Upper lobe of left lung (tissue), 6 donors: ENCODE measurements around the gene IGSF21. TPM values are rescaled to one million over a fixed set of nuclear protein-coding genes. Genes with fewer than 3 reads are reported as not detected.
"Not testable (repeated sequence)": the region's sequence is repeated elsewhere in the genome, so short reads cannot be mapped to it uniquely, and the experiment has no call there.

Source experiments
- ATAC-seq, 2 donors: fragments of 200-7000 bp; cut with Tn5 transposase; one replicate each; pipeline ENCODE4 v1.9.1; 2022; ENCODE audit warnings: mild to moderate bottlenecking in 2 of 2, moderate library complexity in 2 of 2; ENCODE audit not compliant: low FRiP score in 2 of 2
- DNase-seq, 2 donors: peaks; one replicate each; pipeline ENCODE4 v3.0.0-alpha.2; 2019 to 2020
- H3K27ac ChIP-seq, 4 donors: fragments of 200-600 bp; sonication (generic); one replicate each; pipeline ENCODE4 v1.5.1; 2016 to 2019
- H3K27me3 ChIP-seq, 4 donors: fragments of 200-600 bp; sonication (generic); one replicate each; pipeline ENCODE4 v1.5.1; 2017 to 2019
- H3K36me3 ChIP-seq, 4 donors: fragments of 200-600 bp; sonication (generic); one replicate each; pipeline ENCODE4 v1.5.1; 2016 to 2019
- H3K4me1 ChIP-seq, 4 donors: fragments of 200-600 bp; sonication (generic); one replicate each; pipeline ENCODE4 v1.5.1; 2018 to 2019
- H3K4me3 ChIP-seq, 4 donors: fragments of 200-600 bp; sonication (generic); one replicate each; pipeline ENCODE4 v1.5.1; 2017 to 2019; ENCODE audit warnings: mild to moderate bottlenecking in 2 of 4, moderate library complexity in 1 of 4
- H3K9me3 ChIP-seq, 4 donors: fragments of 200-600 bp; sonication (generic); one replicate each; pipeline ENCODE4 v1.5.1; 2018 to 2019
- CTCF ChIP-seq, 6 experiments: fragments of 450-650 bp in 4 of 6; fragments of 200-600 bp in 2 of 6; sonication (generic) in 2 of 6; IDR thresholded peaks; one replicate each; pipeline ENCODE4 v1.5.1; 2016 to 2019; ENCODE audit warnings: antibody characterized with exemption in 6 of 6
- EP300 ChIP-seq, 4 donors: sonication (generic); formaldehyde crosslinking; IDR thresholded peaks; one replicate each; pipeline ENCODE4 v1.5.1; 2017; ENCODE audit warnings: antibody characterized with exemption in 4 of 4, control low read depth in 2 of 4
- POLR2A ChIP-seq, 4 donors: fragments of 450-650 bp; IDR thresholded peaks; one replicate each; pipeline ENCODE4 v1.5.1; 2016 to 2017; ENCODE audit warnings: antibody characterized with exemption in 4 of 4, mild to moderate bottlenecking in 2 of 4
- POLR2AphosphoS5 ChIP-seq, 2 donors: sonication (generic); formaldehyde crosslinking; IDR thresholded peaks; one replicate each; pipeline ENCODE4 v1.5.1; 2017; ENCODE audit warnings: antibody characterized with exemption in 2 of 2
- WGBS, 2 donors: methylation state at CpG; one replicate each; pipeline ENCODE4 v1.1.5; 2017 to 2018; 5-methylcytosine and 5-hydroxymethylcytosine counted together
- total RNA-seq, 6 donors: library from RNA; depleted of rRNA in 4 of 6; stranded (reverse); fragments of >200 nt in 4 of 6; gene quantifications; one replicate each; pipeline versions ENCODE4 v1.1.0 to v1.2.1, GENCODE V29; 2016 to 2021
- donor health status: DM: no; HTN: no; CAD: no; lungs with moderate emphysema.
- donor health status: DM: no; HTN: yes; CAD: no; lungs with severe emphysema.

The IGSF21 gene
- total RNA-seq, 6 donors from 2014 or later: 1.1 to 2.9 (median 2.0) TPM; not detected in 1

- ATAC-seq: no peak
- H3K9me3 ChIP-seq: no peaks in the 10 kb centered on the region
- no peaks in the 10 kb centered on the region for H3K27me3 ChIP-seq
- no peaks in the 10 kb centered on the region for H3K36me3 ChIP-seq
- no peak overlapping the region for H3K27ac ChIP-seq
- H3K4me1 ChIP-seq: no peaks in the 10 kb centered on the region
- WGBS, 2 donors: 68 to 72% methylated on average over 3 to 9 of the region's 9 CpGs
- DNase-seq: no peak
- TF ChIP-seq EP300 (IDR thresholded peaks at IDR 0.05) (no peak), POLR2A (IDR thresholded peaks at IDR 0.05) (no peak)
- no peak overlapping the region for H3K4me3 ChIP-seq
These were observed 254.6 kb downstream of the IGSF21 start for GRCh38 chr1:18362150-18362549.

GRCh38 chr1:18363436-18363835 lies 255.8 kb downstream of the IGSF21 start:
- Histone ChIP-seq H3K9me3 (no peaks in the 10 kb centered on the region), H3K4me3 (no peak overlapping the region), H3K4me1 (no peaks in the 10 kb centered on the region), H3K36me3 (no peaks in the 10 kb centered on the region), H3K27ac (no peak overlapping the region), H3K27me3 (no peaks in the 10 kb centered on the region)
- TF ChIP-seq CTCF (IDR thresholded peaks at IDR 0.05) (no peak), POLR2A (IDR thresholded peaks at IDR 0.05) (no peak), EP300 (IDR thresholded peaks at IDR 0.05) (no peak), POLR2AphosphoS5 (IDR thresholded peaks at IDR 0.05) (no peak)
- 86 to 87% methylated on average over 3 of the region's 3 CpGs for WGBS, 2 donors
- ATAC-seq (peak in 1 of 2 donors; percentile 27), DNase-seq (peak in 1 of 2 donors; percentile 19)

- no peaks in the 10 kb centered on the region for H3K9me3 ChIP-seq
- H3K27ac ChIP-seq: no peak overlapping the region
- H3K4me1 ChIP-seq: no peaks in the 10 kb centered on the region
- TF ChIP-seq POLR2AphosphoS5 (IDR thresholded peaks at IDR 0.05) (no peak), EP300 (IDR thresholded peaks at IDR 0.05) (no peak), CTCF (IDR thresholded peaks at IDR 0.05) (no peak), POLR2A (IDR thresholded peaks at IDR 0.05) (no peak)
- H3K27me3 ChIP-seq: no peaks in the 10 kb centered on the region
- 89 to 90% methylated on average over 8 to 31 of the region's 31 CpGs for WGBS, 2 donors
- no peak overlapping the region for H3K4me3 ChIP-seq
- DNase-seq: peak in 1 of 2 donors; percentile 52
- no peak for ATAC-seq
- H3K36me3 ChIP-seq: no peaks in the 10 kb centered on the region
These were observed 257.6 kb downstream of the IGSF21 start for GRCh38 chr1:18365099-18365705.

- not testable (repeated sequence) for ATAC-seq, H3K27ac ChIP-seq, H3K27me3 ChIP-seq, H3K9me3 ChIP-seq, H3K36me3 ChIP-seq, H3K4me3 ChIP-seq, H3K4me1 ChIP-seq, DNase-seq
These were observed 264.9 kb downstream of the IGSF21 start for GRCh38 chr1:18372505-18372904.

- no peaks in the 10 kb centered on the region for H3K4me1 ChIP-seq
- ATAC-seq (no peak), DNase-seq (no peak)
- TF ChIP-seq CTCF (IDR thresholded peaks at IDR 0.05) (no peak), POLR2AphosphoS5 (IDR thresholded peaks at IDR 0.05) (no peak), EP300 (IDR thresholded peaks at IDR 0.05) (no peak), POLR2A (IDR thresholded peaks at IDR 0.05) (no peak)
- no peak overlapping the region for H3K27ac ChIP-seq
- no peaks in the 10 kb centered on the region for H3K36me3 ChIP-seq
- no peaks in the 10 kb centered on the region for H3K9me3 ChIP-seq
- no peaks in the 10 kb centered on the region for H3K27me3 ChIP-seq
- WGBS, 2 donors: 68 to 77% methylated on average over 6 of the region's 6 CpGs
- no peak overlapping the region for H3K4me3 ChIP-seq
These were observed 265.6 kb downstream of the IGSF21 start for GRCh38 chr1:18373151-18373550.

- peak in 1 of 6 experiments; percentile 22 for TF ChIP-seq CTCF (IDR thresholded peaks at IDR 0.05)
- no peak for TF ChIP-seq POLR2AphosphoS5 (IDR thresholded peaks at IDR 0.05)
- peak in 1 of 2 donors; percentile 36 for DNase-seq
- H3K27ac ChIP-seq: no peak overlapping the region
- ATAC-seq: no peak
- H3K9me3 ChIP-seq: no peaks in the 10 kb centered on the region
- no peaks in the 10 kb centered on the region for H3K4me1 ChIP-seq
- WGBS, 2 donors: 56 to 67% methylated on average over 7 to 14 of the region's 14 CpGs
- H3K27me3 ChIP-seq: no peaks in the 10 kb centered on the region
- no peak overlapping the region for H3K4me3 ChIP-seq
- H3K36me3 ChIP-seq: no peaks in the 10 kb centered on the region
These were observed 266.4 kb downstream of the IGSF21 start for GRCh38 chr1:18373882-18374493.
